CD4-positive, alpha-beta T cell treated with Interleukin-4 for 1 hour (primary cell): ENCODE data around the gene STAT3.
A peak's percentile ranks its signal among the peaks of the same experiment; 100 is the strongest.
"Not testable (repeated sequence)": the region's sequence is repeated elsewhere in the genome, so short reads cannot be mapped to it uniquely, and the experiment has no call there.

Experiments
- DNase-seq, 2 donors: peaks; one replicate each; pipeline ENCODE4 v3.0.0-alpha.2; 2020 to 2022

The STAT3 gene

GRCh38 chr17:42408061-42408460 is 19.8 kb upstream of the STAT3 start:
- no peak for DNase-seq

- peak; percentile 72 to 73 for DNase-seq
These were observed 19.1 kb upstream of the STAT3 start for GRCh38 chr17:42407289-42407836.

- no peak for DNase-seq
These were observed 18.5 kb upstream of the STAT3 start for GRCh38 chr17:42406615-42407288.

GRCh38 chr17:42405963-42406495 is 17.8 kb upstream of the STAT3 start:
- peak; percentile 82 to 86 for DNase-seq

- no peak for DNase-seq
These were observed 16.8 kb upstream of the STAT3 start for GRCh38 chr17:42405076-42405475.

GRCh38 chr17:42404326-42405055 is 16.2 kb upstream of the STAT3 start:
- no peak for DNase-seq

GRCh38 chr17:42403150-42403549 is 14.9 kb upstream of the STAT3 start:
- DNase-seq = peak; percentile 45 to 47

GRCh38 chr17:42402117-42402516 is 13.9 kb upstream of the STAT3 start:
- DNase-seq = no peak

- DNase-seq = not testable (repeated sequence)
These were observed 12.7 kb upstream of the STAT3 start for GRCh38 chr17:42400844-42401375.

GRCh38 chr17:42399948-42400843 is 12.0 kb upstream of the STAT3 start:
- no peak for DNase-seq

- DNase-seq = no peak
These were observed 10.9 kb upstream of the STAT3 start for GRCh38 chr17:42399121-42399520.

- DNase-seq = not testable (repeated sequence)
These were observed 7.4 kb upstream of the STAT3 start for GRCh38 chr17:42395601-42396000.

GRCh38 chr17:42394838-42395237 is 6.6 kb upstream of the STAT3 start:
- DNase-seq = no peak

GRCh38 chr17:42392692-42393415 is 4.6 kb upstream of the STAT3 start:
- no peak for DNase-seq

- DNase-seq = not testable (repeated sequence)
These were observed 3.2 kb upstream of the STAT3 start for GRCh38 chr17:42391439-42391838.

GRCh38 chr17:42389899-42390298 is 1.7 kb upstream of the STAT3 start:
- DNase-seq = no peak

- no peak for DNase-seq
These were observed 834 bp upstream of the STAT3 start for GRCh38 chr17:42389135-42389417.

GRCh38 chr17:42387661-42388380 is 421 bp downstream of the STAT3 start:
- DNase-seq = peak; percentile 22 to 43

GRCh38 chr17:42386777-42387657 is 1.2 kb downstream of the STAT3 start:
- DNase-seq = peak in 1 of 2 donors; percentile 38

- no peak for DNase-seq
These were observed 6.3 kb downstream of the STAT3 start for GRCh38 chr17:42381898-42382297.
